ENCODE data around the gene TIMM13. TPM values are rescaled to one million over a fixed set of nuclear protein-coding genes. Genes with fewer than 3 reads are reported as not detected.

The TIMM13 gene
- total and polyA plus RNA-seq, 2 donors, result 17.5 to 72.2 TPM

GRCh38 chr19:2431318-2432055 lies 4.1 kb upstream of the TIMM13 start:
- Histone ChIP-seq H3K4me3 (ENCODE audit: low read depth, low read length) (no peak overlapping the region), H3K36me3 (ENCODE audit: insufficient read depth) (peaks cover 3% of the 10 kb centered on the region), H3K27ac (ENCODE audit: low read depth) (no peak overlapping the region), H3K4me1 (ENCODE audit: insufficient read depth) (no peaks in the 10 kb centered on the region)
- WGBS, result 92% methylated on average over 37 of the region's 37 CpGs
- DNase-seq (ENCODE audit: extremely low spot score), result no peak

- Histone ChIP-seq H3K4me3 (ENCODE audit: low read depth, low read length) (no peak overlapping the region), H3K4me1 (ENCODE audit: insufficient read depth) (no peaks in the 10 kb centered on the region), H3K27ac (ENCODE audit: low read depth) (no peak overlapping the region), H3K36me3 (ENCODE audit: insufficient read depth) (peaks cover 3% of the 10 kb centered on the region)
- no peak for DNase-seq (ENCODE audit: extremely low spot score)
- 87% methylated on average over 25 of the region's 25 CpGs for WGBS
Measured at GRCh38 chr19:2429917-2430535, 2.6 kb upstream of the TIMM13 start.

- no peak overlapping the region for H3K4me3 ChIP-seq (ENCODE audit: low read depth, low read length)
- H3K4me1 ChIP-seq (ENCODE audit: insufficient read depth), result no peaks in the 10 kb centered on the region
- no peak overlapping the region for H3K27ac ChIP-seq (ENCODE audit: low read depth)
- WGBS, result 63% methylated on average over 37 of the region's 37 CpGs
- peaks cover 2% of the 10 kb centered on the region for H3K36me3 ChIP-seq (ENCODE audit: insufficient read depth)
- no peak for DNase-seq (ENCODE audit: extremely low spot score)
Measured at GRCh38 chr19:2428756-2429711, 1.6 kb upstream of the TIMM13 start.

DNA sequence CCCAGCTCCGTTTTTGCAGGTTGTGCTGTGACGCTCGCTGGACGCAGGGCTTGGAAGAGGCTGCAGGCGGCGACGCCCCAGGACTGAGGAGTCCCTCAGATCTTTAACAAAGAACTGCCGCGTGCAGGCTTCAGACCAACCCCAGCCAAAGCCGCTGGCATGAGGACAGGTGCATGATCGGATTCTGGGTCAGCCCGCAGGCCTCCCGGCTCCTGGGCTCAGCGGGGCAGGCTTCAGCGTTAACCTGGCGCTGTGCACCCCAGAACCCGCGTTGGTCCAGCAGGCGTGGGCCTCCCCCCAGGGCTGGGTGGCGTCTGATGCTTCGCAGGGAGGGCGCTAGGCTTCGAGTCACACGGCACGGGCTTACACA lies 920 bp upstream of the TIMM13 start:
- Histone ChIP-seq H3K36me3 (ENCODE audit: insufficient read depth) (peaks cover 2% of the 10 kb centered on the region), H3K27ac (ENCODE audit: low read depth) (no peak overlapping the region), H3K4me3 (ENCODE audit: low read depth, low read length) (no peak overlapping the region), H3K4me1 (ENCODE audit: insufficient read depth) (no peaks in the 10 kb centered on the region)
- WGBS, result 17% methylated on average over 25 of the region's 25 CpGs
- DNase-seq (ENCODE audit: extremely low spot score), result no peak

DNA sequence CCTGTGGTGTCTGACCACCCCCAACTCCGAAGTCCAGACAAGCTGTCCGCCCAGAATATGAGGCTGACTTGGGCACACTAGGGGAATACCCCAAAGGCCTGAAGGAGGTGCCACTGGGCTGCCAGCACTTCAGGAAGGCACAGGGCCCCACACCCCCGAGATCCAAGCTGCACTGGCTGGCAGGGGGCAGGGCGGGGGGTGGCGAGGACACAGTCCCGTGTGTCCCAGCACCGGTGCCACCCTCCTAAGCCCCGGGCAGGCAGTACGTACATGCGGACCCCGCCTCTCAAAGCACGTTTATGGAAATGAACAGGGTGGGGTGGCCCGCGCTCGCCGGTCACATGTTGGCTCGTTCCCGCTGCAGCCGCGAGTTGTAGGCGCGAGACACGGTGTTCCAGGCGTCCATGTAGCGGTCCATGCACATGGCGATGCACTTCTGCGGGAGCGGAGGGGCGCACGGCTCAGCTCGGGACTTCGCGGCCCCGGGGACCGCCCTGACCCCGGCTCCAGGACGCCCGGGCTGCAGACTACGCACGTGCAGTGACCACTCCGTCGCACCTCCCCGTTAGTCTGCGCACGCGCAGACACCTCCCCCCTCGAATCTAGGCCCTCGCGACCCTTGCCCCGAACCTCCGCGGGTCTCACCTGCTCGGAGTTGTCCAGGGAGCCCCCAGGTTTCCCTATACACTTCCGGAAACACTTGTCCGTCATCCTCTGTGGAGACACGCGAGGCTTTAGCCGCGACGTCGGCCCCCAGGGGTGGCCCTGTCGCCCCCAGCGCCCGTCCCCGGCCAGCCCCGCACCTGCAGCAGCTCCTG lies 566 bp downstream of the TIMM13 start:
- peaks cover 2% of the 10 kb centered on the region for H3K36me3 ChIP-seq (ENCODE audit: insufficient read depth)
- H3K4me3 ChIP-seq (ENCODE audit: low read depth, low read length), result peak overlapping the region; percentile 82
- H3K27ac ChIP-seq (ENCODE audit: low read depth), result no peak overlapping the region
- no peaks in the 10 kb centered on the region for H3K4me1 ChIP-seq (ENCODE audit: insufficient read depth)
- DNase-seq (ENCODE audit: extremely low spot score), result no peak
- 4% methylated on average over 66 of the region's 66 CpGs for WGBS

GRCh38 chr19:2425622-2426581 lies 1.5 kb downstream of the TIMM13 start:
- Histone ChIP-seq H3K4me3 (ENCODE audit: low read depth, low read length) (no peak overlapping the region), H3K4me1 (ENCODE audit: insufficient read depth) (no peaks in the 10 kb centered on the region), H3K27ac (ENCODE audit: low read depth) (no peak overlapping the region), H3K36me3 (ENCODE audit: insufficient read depth) (peaks cover 2% of the 10 kb centered on the region)
- WGBS, result 68% methylated on average over 29 of the region's 29 CpGs
- no peak for DNase-seq (ENCODE audit: extremely low spot score)

- Histone ChIP-seq H3K4me3 (ENCODE audit: low read depth, low read length) (no peak overlapping the region), H3K36me3 (ENCODE audit: insufficient read depth) (peaks cover 2% of the 10 kb centered on the region), H3K4me1 (ENCODE audit: insufficient read depth) (no peaks in the 10 kb centered on the region), H3K27ac (ENCODE audit: low read depth) (no peak overlapping the region)
- DNase-seq (ENCODE audit: extremely low spot score), result no peak
- 33% methylated on average over 101 of the region's 101 CpGs for WGBS
Measured at GRCh38 chr19:2424686-2425621, 2.4 kb downstream of the TIMM13 start.

DNA sequence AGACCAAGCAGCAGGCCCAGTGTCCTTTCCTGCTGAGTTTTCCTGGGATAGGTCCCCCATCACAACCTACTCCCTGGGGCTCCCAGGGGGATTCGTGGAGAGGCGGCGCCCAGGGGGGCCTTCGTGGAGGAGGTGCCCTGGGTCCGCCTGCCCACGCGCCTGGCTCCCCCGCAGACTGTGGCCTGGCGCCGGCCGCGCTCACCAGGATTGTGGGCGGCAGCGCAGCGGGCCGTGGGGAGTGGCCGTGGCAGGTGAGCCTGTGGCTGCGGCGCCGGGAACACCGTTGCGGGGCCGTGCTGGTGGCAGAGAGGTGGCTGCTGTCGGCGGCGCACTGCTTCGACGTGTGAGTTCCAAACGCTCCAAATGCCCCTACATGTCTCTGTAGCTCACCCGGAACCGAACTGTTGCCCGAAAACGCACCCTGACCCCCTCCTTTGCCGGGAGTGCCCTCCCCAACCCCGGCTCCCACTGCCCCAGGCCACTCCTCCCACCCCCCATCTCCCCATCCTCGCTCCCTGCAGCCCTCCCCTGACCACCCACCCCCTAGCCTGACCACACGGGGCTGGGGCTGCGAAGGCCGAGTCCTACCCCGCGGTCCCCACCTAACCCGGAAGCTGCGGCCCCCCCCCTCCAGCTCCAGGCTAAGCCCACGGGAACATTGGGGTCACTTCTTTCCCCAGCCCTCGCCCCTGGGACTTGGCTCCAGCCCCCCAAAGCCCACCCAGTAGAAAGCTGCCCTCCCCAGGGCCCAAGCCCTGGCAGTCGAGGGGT lies 3.3 kb downstream of the TIMM13 start:
- no peak for DNase-seq (ENCODE audit: extremely low spot score)
- H3K36me3 ChIP-seq (ENCODE audit: insufficient read depth), result peaks cover 2% of the 10 kb centered on the region
- no peak overlapping the region for H3K4me3 ChIP-seq (ENCODE audit: low read depth, low read length)
- no peak overlapping the region for H3K27ac ChIP-seq (ENCODE audit: low read depth)
- 88% methylated on average over 46 of the region's 46 CpGs for WGBS
- no peaks in the 10 kb centered on the region for H3K4me1 ChIP-seq (ENCODE audit: insufficient read depth)

- Histone ChIP-seq H3K4me1 (ENCODE audit: insufficient read depth) (no peaks in the 10 kb centered on the region), H3K4me3 (ENCODE audit: low read depth, low read length) (no peak overlapping the region), H3K27ac (ENCODE audit: low read depth) (no peak overlapping the region), H3K36me3 (ENCODE audit: insufficient read depth) (peaks cover 2% of the 10 kb centered on the region)
- no peak for DNase-seq (ENCODE audit: extremely low spot score)
- 75% methylated on average over 19 of the region's 19 CpGs for WGBS
Measured at GRCh38 chr19:2423071-2423914, 4.1 kb downstream of the TIMM13 start.

DNA sequence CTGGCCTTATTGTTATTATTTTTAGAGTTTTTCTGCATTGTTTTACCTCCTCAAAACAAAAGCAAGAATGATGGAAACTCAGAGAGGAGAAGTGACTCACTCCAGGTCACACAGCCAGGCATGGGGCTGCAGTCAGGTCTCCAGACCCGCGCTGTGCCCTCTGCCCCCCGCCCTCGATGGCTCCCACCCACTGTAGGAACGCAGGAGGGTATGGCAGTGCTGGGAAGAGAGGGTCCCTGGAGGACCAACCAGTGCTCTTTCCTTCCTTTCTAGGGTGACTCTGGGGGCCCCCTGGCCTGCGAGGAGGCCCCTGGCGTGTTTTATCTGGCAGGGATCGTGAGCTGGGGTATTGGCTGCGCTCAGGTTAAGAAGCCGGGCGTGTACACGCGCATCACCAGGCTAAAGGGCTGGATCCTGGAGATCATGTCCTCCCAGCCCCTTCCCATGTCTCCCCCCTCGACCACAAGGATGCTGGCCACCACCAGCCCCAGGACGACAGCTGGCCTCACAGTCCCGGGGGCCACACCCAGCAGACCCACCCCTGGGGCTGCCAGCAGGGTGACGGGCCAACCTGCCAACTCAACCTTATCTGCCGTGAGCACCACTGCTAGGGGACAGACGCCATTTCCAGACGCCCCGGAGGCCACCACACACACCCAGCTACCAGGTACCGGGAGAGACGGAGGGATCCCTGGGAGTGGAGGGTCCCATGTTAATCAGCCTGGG lies 5.6 kb downstream of the TIMM13 start:
- DNase-seq (ENCODE audit: extremely low spot score), result no peak

More for the DNA sequence above, 5.6 kb downstream of the TIMM13 start:
- Histone ChIP-seq H3K4me3 (ENCODE audit: low read depth, low read length) (no peak overlapping the region), H3K27ac (ENCODE audit: low read depth) (no peak overlapping the region), H3K36me3 (ENCODE audit: insufficient read depth) (peaks cover 2% of the 10 kb centered on the region), H3K4me1 (ENCODE audit: insufficient read depth) (no peaks in the 10 kb centered on the region)
- WGBS, result 89% methylated on average over 23 of the region's 23 CpGs

Measured in urinary bladder (tissue), 4 donors.